GM12864 (cell line): ENCODE results near the gene PLEKHA7.

Experiments
- DNase-seq: peaks from one replicate; pipeline ENCODE4 v3.0.0-alpha.2; 2011; ENCODE audit warnings: low read depth
- H3K4me3 ChIP-seq: 2 replicates; pipeline ENCODE4 v1.5.1; 2011; ENCODE audit warnings: mild to moderate bottlenecking, low read depth, low read length, control low read depth
- TF ChIP-seq, protein P1 (sequence below): IDR thresholded peaks from 2 replicates; pipeline ENCODE4 v1.5.1; 2011; ENCODE audit warnings: low read depth, mild to moderate bottlenecking, moderate library complexity, low read length, control low read depth, inconsistent platforms; ENCODE audit errors: missing control alignments

Gene PLEKHA7

DNA sequence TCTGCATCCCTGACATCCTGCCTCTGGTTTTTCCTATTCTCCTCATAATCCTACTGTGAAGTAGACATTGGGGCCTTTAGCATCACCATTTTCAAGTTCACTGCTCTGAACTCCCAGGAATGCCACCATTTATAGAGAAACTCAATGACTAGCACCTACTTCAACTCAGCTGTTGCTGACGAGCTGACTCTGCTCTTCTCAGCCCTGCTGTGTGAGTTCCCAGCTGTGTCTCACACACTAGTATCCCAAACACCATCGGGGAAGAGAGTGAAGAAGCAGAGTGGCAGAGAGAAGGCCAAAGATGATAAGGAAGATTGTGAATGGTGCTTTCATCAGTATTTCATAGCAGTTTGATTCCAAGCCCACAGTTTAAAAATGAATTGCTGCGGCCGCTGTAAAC, 71.9 kb downstream of the PLEKHA7 start:
- TF ChIP-seq, protein P1, sequence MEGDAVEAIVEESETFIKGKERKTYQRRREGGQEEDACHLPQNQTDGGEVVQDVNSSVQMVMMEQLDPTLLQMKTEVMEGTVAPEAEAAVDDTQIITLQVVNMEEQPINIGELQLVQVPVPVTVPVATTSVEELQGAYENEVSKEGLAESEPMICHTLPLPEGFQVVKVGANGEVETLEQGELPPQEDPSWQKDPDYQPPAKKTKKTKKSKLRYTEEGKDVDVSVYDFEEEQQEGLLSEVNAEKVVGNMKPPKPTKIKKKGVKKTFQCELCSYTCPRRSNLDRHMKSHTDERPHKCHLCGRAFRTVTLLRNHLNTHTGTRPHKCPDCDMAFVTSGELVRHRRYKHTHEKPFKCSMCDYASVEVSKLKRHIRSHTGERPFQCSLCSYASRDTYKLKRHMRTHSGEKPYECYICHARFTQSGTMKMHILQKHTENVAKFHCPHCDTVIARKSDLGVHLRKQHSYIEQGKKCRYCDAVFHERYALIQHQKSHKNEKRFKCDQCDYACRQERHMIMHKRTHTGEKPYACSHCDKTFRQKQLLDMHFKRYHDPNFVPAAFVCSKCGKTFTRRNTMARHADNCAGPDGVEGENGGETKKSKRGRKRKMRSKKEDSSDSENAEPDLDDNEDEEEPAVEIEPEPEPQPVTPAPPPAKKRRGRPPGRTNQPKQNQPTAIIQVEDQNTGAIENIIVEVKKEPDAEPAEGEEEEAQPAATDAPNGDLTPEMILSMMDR: no peak
- DNase-seq: no peak
- no peak overlapping the region for H3K4me3 ChIP-seq

DNA sequence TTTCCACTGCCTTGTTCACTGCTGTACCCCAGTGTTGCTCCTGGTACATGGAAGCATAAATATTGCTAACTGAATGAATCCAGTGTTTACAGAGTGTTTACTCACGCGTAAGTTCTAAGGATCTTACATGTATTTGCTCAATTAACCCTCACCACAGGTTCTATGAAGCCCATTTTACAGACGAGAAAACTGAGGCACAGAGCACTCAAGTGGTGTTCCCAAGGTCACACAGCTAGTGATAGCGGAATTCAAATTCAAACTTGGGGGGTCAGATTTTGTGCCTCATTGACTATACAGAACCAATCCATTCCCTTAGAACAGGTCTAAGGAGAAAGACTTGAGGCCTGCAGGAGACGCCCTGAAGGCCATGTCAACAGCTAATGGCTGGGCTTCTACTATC, 72.3 kb downstream of the PLEKHA7 start:
- no peak for DNase-seq
- TF ChIP-seq, protein P1: no peak
- H3K4me3 ChIP-seq: no peak overlapping the region

DNA sequence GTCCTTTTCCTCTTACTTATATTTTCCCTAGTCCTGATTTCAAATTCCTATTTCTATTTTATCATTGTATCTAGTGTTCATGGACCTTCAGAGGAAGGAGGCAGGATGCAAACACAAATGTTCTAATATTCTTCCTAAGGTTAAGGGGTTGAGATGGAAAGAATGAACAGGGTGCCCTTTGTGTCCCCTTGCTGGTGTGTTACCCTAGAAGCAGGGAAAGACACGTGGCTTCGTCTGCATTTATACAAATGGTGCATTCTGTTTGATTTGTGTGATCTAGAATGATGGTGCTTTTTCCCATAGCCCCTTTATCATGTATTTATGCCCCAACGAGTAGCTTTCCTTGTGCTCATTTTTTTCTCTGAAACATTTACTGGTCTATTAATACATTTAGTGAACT, 76.2 kb downstream of the PLEKHA7 start:
- TF ChIP-seq, protein P1: no peak
- no peak overlapping the region for H3K4me3 ChIP-seq
- no peak for DNase-seq

DNA sequence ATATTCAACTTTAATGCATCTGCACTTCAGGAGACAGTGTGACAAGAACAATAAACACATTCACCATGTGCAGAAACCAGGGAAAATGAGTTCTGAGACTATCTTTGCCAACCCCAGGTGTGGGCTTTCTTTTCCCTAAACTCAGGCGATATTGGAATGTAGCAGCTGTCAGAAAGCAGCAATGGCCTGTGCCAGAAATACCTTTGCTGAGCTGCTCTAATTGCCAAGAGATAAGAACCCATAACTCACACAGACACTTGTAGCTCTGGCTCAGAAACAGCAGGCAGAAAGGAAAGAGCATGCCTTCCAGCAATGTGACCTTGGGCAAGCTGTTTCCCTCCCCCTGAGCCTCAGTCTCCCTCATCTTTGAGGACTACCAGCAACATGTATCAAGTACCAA, 77.6 kb downstream of the PLEKHA7 start:
- no peak for DNase-seq
- no peak overlapping the region for H3K4me3 ChIP-seq
- TF ChIP-seq, protein P1: no peak

DNA sequence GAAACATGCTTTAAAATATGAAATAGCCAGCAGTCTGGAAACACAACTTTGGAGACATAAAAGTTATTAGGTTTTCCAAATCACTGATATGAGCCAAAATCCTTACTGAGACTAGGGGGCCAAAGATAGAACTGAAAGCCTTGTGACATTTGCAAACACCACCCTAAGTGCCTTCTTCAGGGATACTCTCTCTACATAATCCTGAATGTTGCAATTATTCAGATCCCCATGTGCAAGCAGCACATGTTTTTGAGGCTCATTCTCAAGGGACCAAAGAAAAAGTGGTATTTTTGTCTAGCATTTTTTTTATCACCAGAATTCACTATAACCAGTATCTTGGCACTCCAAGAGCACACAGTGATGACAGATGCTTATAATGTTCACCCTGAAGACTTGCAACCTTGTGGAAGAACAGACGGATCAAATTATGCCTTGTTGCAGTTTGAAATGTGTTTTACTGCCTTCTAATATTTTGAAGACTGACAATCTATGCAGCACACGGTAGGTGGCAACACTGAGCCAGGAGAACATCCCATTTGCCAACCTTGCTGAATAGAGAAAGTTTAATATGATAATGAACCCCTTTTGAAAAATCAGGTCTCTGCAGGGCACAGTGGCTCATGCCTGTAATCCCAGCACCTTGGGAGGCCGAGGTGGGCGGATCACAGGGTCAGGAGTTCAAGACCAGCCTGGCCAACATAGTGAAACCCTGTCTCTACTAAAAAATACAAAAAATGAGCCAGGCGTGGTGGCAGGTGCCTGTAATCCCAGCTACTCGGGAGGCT, 78.5 kb downstream of the PLEKHA7 start:
- H3K4me3 ChIP-seq: no peak overlapping the region
- DNase-seq: no peak
- TF ChIP-seq, protein P1: peak; percentile 77

DNA sequence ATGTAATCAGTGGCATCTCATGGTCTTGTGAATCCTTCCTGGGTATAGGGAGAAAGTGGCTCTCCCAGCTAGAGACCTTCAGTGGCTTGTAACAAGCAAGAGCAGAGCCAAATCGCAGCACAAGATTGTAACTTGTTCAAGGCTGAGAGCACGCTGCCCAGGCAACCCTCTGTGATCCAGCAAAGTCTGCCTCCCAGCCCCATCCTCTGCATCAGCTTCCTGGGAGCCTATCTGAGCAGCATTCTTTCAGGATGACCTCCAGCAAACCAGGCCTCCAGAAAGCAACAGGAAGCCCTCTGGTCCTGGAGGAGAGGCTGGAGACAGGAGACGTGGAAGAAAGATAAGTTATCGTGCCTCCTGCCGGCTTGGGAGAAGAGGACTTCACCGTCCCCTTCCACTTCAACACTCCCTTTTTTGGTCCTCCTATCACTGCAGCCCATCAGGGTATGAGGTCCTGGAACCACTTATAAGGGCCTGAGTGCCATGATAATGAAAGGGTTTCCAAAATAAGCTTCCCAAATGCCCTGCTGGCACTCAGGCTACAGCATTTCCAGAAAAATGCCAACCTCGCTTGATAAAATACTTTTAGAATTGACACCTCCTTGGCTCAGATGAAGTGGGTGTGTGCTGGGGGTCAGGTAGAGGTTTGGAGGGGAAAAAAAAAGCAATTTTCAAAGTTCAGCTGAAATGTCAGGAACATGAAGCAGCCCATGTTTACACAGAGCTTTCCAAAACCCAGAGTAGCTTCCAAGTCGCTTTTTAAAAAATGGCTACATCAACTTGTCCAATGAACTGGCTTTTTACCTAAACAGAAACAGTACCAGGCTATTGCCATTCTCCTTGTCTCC, 80.2 kb downstream of the PLEKHA7 start:
- no peak for DNase-seq
- TF ChIP-seq, protein P1: no peak
- H3K4me3 ChIP-seq: no peak overlapping the region

DNA sequence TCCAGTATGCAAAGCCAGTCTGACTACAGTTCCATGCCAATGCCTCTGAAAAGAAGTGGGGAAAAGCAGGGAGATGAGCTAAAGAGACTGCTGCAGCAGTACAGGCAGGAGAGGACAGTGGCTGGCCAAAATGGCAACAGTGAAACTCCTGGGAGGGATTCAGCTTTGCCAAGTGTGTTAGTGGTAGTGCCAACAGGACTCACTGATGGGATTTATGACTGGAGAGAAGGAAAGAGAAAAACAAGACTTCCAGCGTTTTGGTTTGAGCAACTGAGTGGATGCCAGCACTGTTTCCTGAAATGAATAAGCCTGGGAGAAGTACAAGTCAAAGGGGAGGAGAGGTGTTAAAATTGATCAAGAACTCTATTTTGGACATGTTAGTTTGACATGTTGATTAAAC, 80.9 kb downstream of the PLEKHA7 start:
- DNase-seq: no peak
- TF ChIP-seq, protein P1: no peak
- H3K4me3 ChIP-seq: no peak overlapping the region
